ENCODE results near the gene PBRM1.

GRCh38 chr3:52528586-52529375 is 156.9 kb downstream of the PBRM1 start:
- TF ChIP-seq, protein P1, sequence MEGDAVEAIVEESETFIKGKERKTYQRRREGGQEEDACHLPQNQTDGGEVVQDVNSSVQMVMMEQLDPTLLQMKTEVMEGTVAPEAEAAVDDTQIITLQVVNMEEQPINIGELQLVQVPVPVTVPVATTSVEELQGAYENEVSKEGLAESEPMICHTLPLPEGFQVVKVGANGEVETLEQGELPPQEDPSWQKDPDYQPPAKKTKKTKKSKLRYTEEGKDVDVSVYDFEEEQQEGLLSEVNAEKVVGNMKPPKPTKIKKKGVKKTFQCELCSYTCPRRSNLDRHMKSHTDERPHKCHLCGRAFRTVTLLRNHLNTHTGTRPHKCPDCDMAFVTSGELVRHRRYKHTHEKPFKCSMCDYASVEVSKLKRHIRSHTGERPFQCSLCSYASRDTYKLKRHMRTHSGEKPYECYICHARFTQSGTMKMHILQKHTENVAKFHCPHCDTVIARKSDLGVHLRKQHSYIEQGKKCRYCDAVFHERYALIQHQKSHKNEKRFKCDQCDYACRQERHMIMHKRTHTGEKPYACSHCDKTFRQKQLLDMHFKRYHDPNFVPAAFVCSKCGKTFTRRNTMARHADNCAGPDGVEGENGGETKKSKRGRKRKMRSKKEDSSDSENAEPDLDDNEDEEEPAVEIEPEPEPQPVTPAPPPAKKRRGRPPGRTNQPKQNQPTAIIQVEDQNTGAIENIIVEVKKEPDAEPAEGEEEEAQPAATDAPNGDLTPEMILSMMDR (conservative IDR thresholded peaks at IDR 0.05; ENCODE audit: low read length), result no peak
- no peak for TF ChIP-seq EZH2phosphoT487 (IDR thresholded peaks at IDR 0.05; ENCODE audit: borderline replicate concordance, low read depth, low read length)
